K562 (cell line): ENCODE measurements around the gene MAP3K15. TPM values are rescaled to one million over a fixed set of nuclear protein-coding genes. Genes with fewer than 3 reads are reported as not detected.

Experiments
- BDP1 ChIP-seq: IDR thresholded peaks from 3 replicates; pipeline ENCODE4 v1.6.1; 2011; ENCODE audit not compliant: insufficient read length, insufficient read depth
- KAT8 ChIP-seq: fragments of 450-650 bp; IDR thresholded peaks from 2 replicates; pipeline ENCODE4 v1.6.1; 2016; ENCODE audit warnings: low read depth, mild to moderate bottlenecking
- PCBP2 ChIP-seq: fragments of 200-400 bp; formaldehyde crosslinking; IDR thresholded peaks from 2 replicates; pipeline ENCODE4 v1.6.1; 2018; ENCODE audit warnings: low read length, low read depth, mild to moderate bottlenecking, moderate library complexity; ENCODE audit not compliant: poor library complexity, severe bottlenecking
- PHTF2 ChIP-seq: fragments of 250-450 bp; sonication (Bioruptor Pico); IDR thresholded peaks from 2 replicates; pipeline ENCODE4 v1.5.0; 2021; ENCODE audit warnings: mild to moderate bottlenecking
- RB1 ChIP-seq: fragments of 450-650 bp; IDR thresholded peaks from 2 replicates; pipeline ENCODE4 v1.6.1; 2017; ENCODE audit warnings: low read depth, mild to moderate bottlenecking
- SMAD1 ChIP-seq: fragments of 150-350 bp; IDR thresholded peaks from 2 replicates; pipeline ENCODE4 v1.6.1; 2014; ENCODE audit warnings: low read length, low read depth; ENCODE audit not compliant: partially characterized antibody
- ZBTB17 ChIP-seq: fragments of 450-650 bp; formaldehyde crosslinking; IDR thresholded peaks from 2 replicates; pipeline ENCODE4 v1.4.0; 2020; ENCODE audit warnings: mild to moderate bottlenecking
- ZFX ChIP-seq: sonication (generic); formaldehyde crosslinking; IDR thresholded peaks from 2 replicates; pipeline ENCODE4 v1.8.0; 2022; ENCODE audit warnings: mild to moderate bottlenecking, missing genetic modification reagents, moderate library complexity
- ZKSCAN1 ChIP-seq: fragments of 150-350 bp; IDR thresholded peaks from 2 replicates; pipeline ENCODE4 v1.6.1; 2016; ENCODE audit warnings: low read depth, low read length
- ZNF133 ChIP-seq: fragments of 250-450 bp; sonication (Bioruptor Pico); IDR thresholded peaks from 2 replicates; pipeline ENCODE4 v1.4.0; 2020; ENCODE audit warnings: mild to moderate bottlenecking
- ZNF165 ChIP-seq: fragments of 250-450 bp; sonication (Bioruptor Pico); IDR thresholded peaks from 2 replicates; pipeline ENCODE4 v1.4.0; 2020; ENCODE audit warnings: borderline replicate concordance
- polyA plus RNA-seq, 8 experiments: library from polyadenylated mRNA; depleted of rRNA in 4 of 8; stranded (reverse) in 5 of 8; unstranded in 3 of 8; fragments of >200 nt; fragmentation: Nextera tagmentation in 2 of 8; fragmentation: Illumina TruSeq in 1 of 8; extraction: Ambion mirVana in 2 of 8; extraction: Trizol in 1 of 8; gene quantifications; 2 replicates each; pipeline versions ENCODE4 v1.2.1 to v1.2.3, GENCODE V29; 2011 to 2014; ENCODE audit warnings: inconsistent platforms in 1 of 8, missing spikeins in 1 of 8
- total RNA-seq, 7 experiments: library from RNA; depleted of rRNA in 6 of 7; stranded (reverse); fragments of >200 nt in 6 of 7; fragmentation: Illumina TruSeq in 2 of 7; extraction: Trizol in 2 of 7; gene quantifications; 2 replicates each; pipeline versions ENCODE4 v1.2.1 to v1.2.3, GENCODE V29; 2011 to 2021; ENCODE audit warnings: low replicate concordance in 1 of 7
- TF ChIP-seq, protein P1 (sequence below): fragments of 200-800 bp; sonication (Bioruptor generic); IDR thresholded peaks from 2 replicates; pipeline ENCODE4 v1.6.1; 2017; ENCODE audit warnings: missing genetic modification characterization, missing compliant biosample characterization
- TF ChIP-seq, protein P2 (sequence below): fragments of 250-450 bp; sonication (Bioruptor Pico); IDR thresholded peaks from 2 replicates; pipeline ENCODE4 v1.8.0; 2021; ENCODE audit warnings: moderate library complexity, mild to moderate bottlenecking, inconsistent platforms
- TF ChIP-seq, protein P3 (sequence below): sonication (generic); formaldehyde crosslinking; IDR thresholded peaks from 2 replicates; pipeline ENCODE4 v1.8.0; 2022; ENCODE audit warnings: missing genetic modification reagents, mild to moderate bottlenecking, moderate library complexity, borderline replicate concordance
- TF ChIP-seq, protein P4 (sequence below), 2 experiments: fragments of 450-650 bp; formaldehyde crosslinking in 1 of 2; IDR thresholded peaks; 2 replicates each; pipeline versions ENCODE4 v1.4.0 to v1.6.1; 2014 to 2020; ENCODE audit warnings: mild to moderate bottlenecking in 2 of 2, borderline replicate concordance in 1 of 2, low read depth in 1 of 2

The MAP3K15 gene
- total and polyA plus RNA-seq, 9 of the 15 experiments (the other 6 are each of a cell fraction or from before 2014, with no cell fraction given): 0.03 to 0.29 (median 0.14) TPM; not detected in 5

DNA sequence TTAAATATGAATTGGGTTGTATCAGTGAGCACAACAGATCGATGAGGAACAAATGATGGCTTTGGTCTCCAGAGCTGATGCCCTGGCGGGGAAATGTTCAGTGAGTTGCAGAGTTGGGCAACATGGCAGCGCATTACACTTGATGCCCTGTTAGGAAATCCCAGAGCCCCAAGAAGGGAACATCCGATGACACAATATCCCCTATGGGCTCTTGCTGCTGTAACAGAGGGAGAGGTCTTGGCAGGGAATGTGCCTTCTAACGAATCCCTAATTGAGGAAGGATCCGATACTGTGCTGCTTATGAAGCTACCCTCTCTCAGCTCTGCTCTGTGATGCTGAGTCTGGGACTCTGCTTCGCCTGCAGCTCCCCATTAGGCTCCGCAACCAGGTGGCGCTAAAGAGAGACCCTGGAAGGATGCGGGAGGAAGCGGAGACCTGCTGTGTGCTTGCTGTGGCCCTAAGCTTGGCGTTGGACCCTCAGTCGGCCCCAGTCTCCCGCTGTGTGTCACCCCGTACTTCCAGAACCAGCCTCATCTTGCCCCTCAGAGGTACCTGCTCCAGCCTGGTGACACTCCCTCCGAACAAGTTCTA is 132.7 kb downstream of the MAP3K15 start (continued):
- no peak for TF ChIP-seq KAT8
- peak; percentile 35; the same call in 1 of the 2 replicates for TF ChIP-seq RB1
- TF ChIP-seq PCBP2: no peak
- TF ChIP-seq, protein P1, sequence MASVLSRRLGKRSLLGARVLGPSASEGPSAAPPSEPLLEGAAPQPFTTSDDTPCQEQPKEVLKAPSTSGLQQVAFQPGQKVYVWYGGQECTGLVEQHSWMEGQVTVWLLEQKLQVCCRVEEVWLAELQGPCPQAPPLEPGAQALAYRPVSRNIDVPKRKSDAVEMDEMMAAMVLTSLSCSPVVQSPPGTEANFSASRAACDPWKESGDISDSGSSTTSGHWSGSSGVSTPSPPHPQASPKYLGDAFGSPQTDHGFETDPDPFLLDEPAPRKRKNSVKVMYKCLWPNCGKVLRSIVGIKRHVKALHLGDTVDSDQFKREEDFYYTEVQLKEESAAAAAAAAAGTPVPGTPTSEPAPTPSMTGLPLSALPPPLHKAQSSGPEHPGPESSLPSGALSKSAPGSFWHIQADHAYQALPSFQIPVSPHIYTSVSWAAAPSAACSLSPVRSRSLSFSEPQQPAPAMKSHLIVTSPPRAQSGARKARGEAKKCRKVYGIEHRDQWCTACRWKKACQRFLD (CRISPR knock-in tag): no peak
- TF ChIP-seq, protein P2, sequence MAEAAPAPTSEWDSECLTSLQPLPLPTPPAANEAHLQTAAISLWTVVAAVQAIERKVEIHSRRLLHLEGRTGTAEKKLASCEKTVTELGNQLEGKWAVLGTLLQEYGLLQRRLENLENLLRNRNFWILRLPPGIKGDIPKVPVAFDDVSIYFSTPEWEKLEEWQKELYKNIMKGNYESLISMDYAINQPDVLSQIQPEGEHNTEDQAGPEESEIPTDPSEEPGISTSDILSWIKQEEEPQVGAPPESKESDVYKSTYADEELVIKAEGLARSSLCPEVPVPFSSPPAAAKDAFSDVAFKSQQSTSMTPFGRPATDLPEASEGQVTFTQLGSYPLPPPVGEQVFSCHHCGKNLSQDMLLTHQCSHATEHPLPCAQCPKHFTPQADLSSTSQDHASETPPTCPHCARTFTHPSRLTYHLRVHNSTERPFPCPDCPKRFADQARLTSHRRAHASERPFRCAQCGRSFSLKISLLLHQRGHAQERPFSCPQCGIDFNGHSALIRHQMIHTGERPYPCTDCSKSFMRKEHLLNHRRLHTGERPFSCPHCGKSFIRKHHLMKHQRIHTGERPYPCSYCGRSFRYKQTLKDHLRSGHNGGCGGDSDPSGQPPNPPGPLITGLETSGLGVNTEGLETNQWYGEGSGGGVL: no peak
- TF ChIP-seq, protein P3, sequence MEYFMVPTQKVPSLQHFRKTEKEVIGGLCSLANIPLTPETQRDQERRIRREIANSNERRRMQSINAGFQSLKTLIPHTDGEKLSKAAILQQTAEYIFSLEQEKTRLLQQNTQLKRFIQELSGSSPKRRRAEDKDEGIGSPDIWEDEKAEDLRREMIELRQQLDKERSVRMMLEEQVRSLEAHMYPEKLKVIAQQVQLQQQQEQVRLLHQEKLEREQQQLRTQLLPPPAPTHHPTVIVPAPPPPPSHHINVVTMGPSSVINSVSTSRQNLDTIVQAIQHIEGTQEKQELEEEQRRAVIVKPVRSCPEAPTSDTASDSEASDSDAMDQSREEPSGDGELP (CRISPR knock-in tag): no peak
- TF ChIP-seq, protein P4, sequence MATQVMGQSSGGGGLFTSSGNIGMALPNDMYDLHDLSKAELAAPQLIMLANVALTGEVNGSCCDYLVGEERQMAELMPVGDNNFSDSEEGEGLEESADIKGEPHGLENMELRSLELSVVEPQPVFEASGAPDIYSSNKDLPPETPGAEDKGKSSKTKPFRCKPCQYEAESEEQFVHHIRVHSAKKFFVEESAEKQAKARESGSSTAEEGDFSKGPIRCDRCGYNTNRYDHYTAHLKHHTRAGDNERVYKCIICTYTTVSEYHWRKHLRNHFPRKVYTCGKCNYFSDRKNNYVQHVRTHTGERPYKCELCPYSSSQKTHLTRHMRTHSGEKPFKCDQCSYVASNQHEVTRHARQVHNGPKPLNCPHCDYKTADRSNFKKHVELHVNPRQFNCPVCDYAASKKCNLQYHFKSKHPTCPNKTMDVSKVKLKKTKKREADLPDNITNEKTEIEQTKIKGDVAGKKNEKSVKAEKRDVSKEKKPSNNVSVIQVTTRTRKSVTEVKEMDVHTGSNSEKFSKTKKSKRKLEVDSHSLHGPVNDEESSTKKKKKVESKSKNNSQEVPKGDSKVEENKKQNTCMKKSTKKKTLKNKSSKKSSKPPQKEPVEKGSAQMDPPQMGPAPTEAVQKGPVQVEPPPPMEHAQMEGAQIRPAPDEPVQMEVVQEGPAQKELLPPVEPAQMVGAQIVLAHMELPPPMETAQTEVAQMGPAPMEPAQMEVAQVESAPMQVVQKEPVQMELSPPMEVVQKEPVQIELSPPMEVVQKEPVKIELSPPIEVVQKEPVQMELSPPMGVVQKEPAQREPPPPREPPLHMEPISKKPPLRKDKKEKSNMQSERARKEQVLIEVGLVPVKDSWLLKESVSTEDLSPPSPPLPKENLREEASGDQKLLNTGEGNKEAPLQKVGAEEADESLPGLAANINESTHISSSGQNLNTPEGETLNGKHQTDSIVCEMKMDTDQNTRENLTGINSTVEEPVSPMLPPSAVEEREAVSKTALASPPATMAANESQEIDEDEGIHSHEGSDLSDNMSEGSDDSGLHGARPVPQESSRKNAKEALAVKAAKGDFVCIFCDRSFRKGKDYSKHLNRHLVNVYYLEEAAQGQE (IDR thresholded peaks at IDR 0.05; ENCODE audit: borderline replicate concordance): peak; percentile 44
- TF ChIP-seq, protein P4 (CRISPR knock-in tag; IDR thresholded peaks at IDR 0.05; ENCODE audit: low read depth): no peak
- no peak for TF ChIP-seq ZNF133 (CRISPR knock-in tag)
- TF ChIP-seq ZFX (CRISPR knock-in tag): no peak
- no peak for TF ChIP-seq PHTF2 (CRISPR knock-in tag)
- no peak for TF ChIP-seq ZKSCAN1
- no peak for TF ChIP-seq BDP1
- TF ChIP-seq ZNF165: no peak
- TF ChIP-seq ZBTB17 (CRISPR knock-in tag): no peak
- no peak for TF ChIP-seq SMAD1
